Suppressor macrophage (primary cell): ENCODE results near the gene COPS6.
"Not testable (repeated sequence)": the region's sequence is repeated elsewhere in the genome, so short reads cannot be mapped to it uniquely, and the experiment has no call there.

Source experiments
- DNase-seq, 4 experiments: peaks; one replicate each; pipeline ENCODE4 v3.0.0-alpha.2; 2020 to 2022

COPS6 gene

GRCh38 chr7:100127866-100128636 is 39.3 kb downstream of the COPS6 start:
- peak in 1 of 4 experiments; percentile 14 for DNase-seq

- no peak for DNase-seq
Measured at GRCh38 chr7:100128637-100128963, 39.8 kb downstream of the COPS6 start.

- DNase-seq = not testable (repeated sequence)
Measured at GRCh38 chr7:100130220-100130607, 41.4 kb downstream of the COPS6 start.

GRCh38 chr7:100130608-100131453 is 42.1 kb downstream of the COPS6 start:
- peak; percentile 75 to 88 (median 84) for DNase-seq

- no peak for DNase-seq
Measured at GRCh38 chr7:100132126-100132525, 43.4 kb downstream of the COPS6 start.

DNA sequence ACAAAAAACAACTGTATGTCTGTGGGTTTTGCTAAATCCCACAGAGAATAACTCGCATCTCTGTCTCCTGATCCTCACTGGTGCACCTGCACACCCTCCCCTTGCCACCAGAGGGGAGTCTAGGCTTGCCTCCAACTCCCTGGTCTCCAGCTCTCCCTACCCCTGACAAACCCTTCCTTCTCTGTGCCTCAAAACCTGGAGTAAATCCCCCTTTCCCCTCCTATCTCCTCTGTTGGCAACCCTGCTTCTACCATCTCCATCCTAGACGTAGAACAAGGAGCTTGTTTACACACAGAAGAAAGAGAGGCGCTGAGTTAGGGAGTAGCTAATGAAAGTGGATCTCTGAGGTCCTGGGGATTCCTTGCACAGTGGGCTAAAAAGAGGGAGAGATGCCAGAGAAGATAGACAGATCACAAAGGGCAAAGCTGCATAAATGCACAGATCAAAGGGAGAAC is 44.0 kb downstream of the COPS6 start:
- DNase-seq = peak; percentile 76 to 84 (median 80)

GRCh38 chr7:100137851-100138760 is 49.3 kb downstream of the COPS6 start:
- DNase-seq = no peak

- peak in 2 of 4 experiments; percentile 27 to 40 for DNase-seq
Measured at GRCh38 chr7:100141555-100141949, 52.8 kb downstream of the COPS6 start.
